ENCODE data around the gene TMEM178B. TPM values are rescaled to one million over a fixed set of nuclear protein-coding genes. Genes with fewer than 3 reads are reported as not detected.

TMEM178B gene
- total and polyA plus RNA-seq, 2 experiments from 2014 or later: 0.39 to 0.46 TPM

- peak in 1 of 2 donors; percentile 76 for DNase-seq (ENCODE audit: low read depth in 1 of 2, low spot score in 1 of 2)
- Histone ChIP-seq H3K9me3 (ENCODE audit: low read depth) (no peaks in the 10 kb centered on the region), H3K36me3 (no peaks in the 10 kb centered on the region), H3K27me3 (no peaks in the 10 kb centered on the region), H3K4me1 (ENCODE audit: low read depth) (no peaks in the 10 kb centered on the region), H3K4me3 (no peak overlapping the region), H3K27ac (no peak overlapping the region)
- TF ChIP-seq CTCF (IDR thresholded peaks at IDR 0.05; ENCODE audit: low read depth, low read length): no peak
Measured at GRCh38 chr7:141333459-141333858, 259.6 kb downstream of the TMEM178B start.

GRCh38 chr7:141335164-141335563 is 261.3 kb downstream of the TMEM178B start:
- no peak overlapping the region for H3K4me3 ChIP-seq
- TF ChIP-seq CTCF (IDR thresholded peaks at IDR 0.05; ENCODE audit: low read depth, low read length): no peak
- no peaks in the 10 kb centered on the region for H3K4me1 ChIP-seq (ENCODE audit: low read depth)
- DNase-seq (ENCODE audit: low read depth in 1 of 2, low spot score in 1 of 2): no peak
- no peaks in the 10 kb centered on the region for H3K36me3 ChIP-seq
- no peaks in the 10 kb centered on the region for H3K27me3 ChIP-seq
- no peaks in the 10 kb centered on the region for H3K9me3 ChIP-seq (ENCODE audit: low read depth)
- no peak overlapping the region for H3K27ac ChIP-seq

GRCh38 chr7:141339603-141340002 is 265.7 kb downstream of the TMEM178B start:
- peak in 1 of 2 donors; percentile 26 for DNase-seq (ENCODE audit: low read depth in 1 of 2, low spot score in 1 of 2)
- Histone ChIP-seq H3K27ac (no peak overlapping the region), H3K4me3 (no peak overlapping the region), H3K27me3 (no peaks in the 10 kb centered on the region), H3K9me3 (ENCODE audit: low read depth) (no peaks in the 10 kb centered on the region), H3K4me1 (ENCODE audit: low read depth) (no peaks in the 10 kb centered on the region), H3K36me3 (no peaks in the 10 kb centered on the region)
- TF ChIP-seq CTCF (IDR thresholded peaks at IDR 0.05; ENCODE audit: low read depth, low read length): no peak

GRCh38 chr7:141340991-141341390 is 267.1 kb downstream of the TMEM178B start:
- no peak for TF ChIP-seq CTCF (IDR thresholded peaks at IDR 0.05; ENCODE audit: low read depth, low read length)
- no peaks in the 10 kb centered on the region for H3K4me1 ChIP-seq (ENCODE audit: low read depth)
- no peak overlapping the region for H3K4me3 ChIP-seq
- no peaks in the 10 kb centered on the region for H3K27me3 ChIP-seq
- H3K36me3 ChIP-seq: no peaks in the 10 kb centered on the region
- no peaks in the 10 kb centered on the region for H3K9me3 ChIP-seq (ENCODE audit: low read depth)
- H3K27ac ChIP-seq: no peak overlapping the region
- DNase-seq (ENCODE audit: low read depth in 1 of 2, low spot score in 1 of 2): no peak

GRCh38 chr7:141342621-141343408 is 269.0 kb downstream of the TMEM178B start:
- no peak overlapping the region for H3K4me3 ChIP-seq
- no peak for DNase-seq (ENCODE audit: low read depth in 1 of 2, low spot score in 1 of 2)
- H3K9me3 ChIP-seq (ENCODE audit: low read depth): no peaks in the 10 kb centered on the region
- no peak overlapping the region for H3K27ac ChIP-seq
- TF ChIP-seq CTCF (IDR thresholded peaks at IDR 0.05; ENCODE audit: low read depth, low read length): no peak
- no peaks in the 10 kb centered on the region for H3K36me3 ChIP-seq
- H3K4me1 ChIP-seq (ENCODE audit: low read depth): no peaks in the 10 kb centered on the region
- H3K27me3 ChIP-seq: no peaks in the 10 kb centered on the region

Data from cardiac muscle cell (in vitro differentiated cells and primary cell).